ENCODE data around the gene ZSWIM6.
A peak's percentile ranks its signal among the peaks of the same experiment; 100 is the strongest.

ZSWIM6 gene

DNA sequence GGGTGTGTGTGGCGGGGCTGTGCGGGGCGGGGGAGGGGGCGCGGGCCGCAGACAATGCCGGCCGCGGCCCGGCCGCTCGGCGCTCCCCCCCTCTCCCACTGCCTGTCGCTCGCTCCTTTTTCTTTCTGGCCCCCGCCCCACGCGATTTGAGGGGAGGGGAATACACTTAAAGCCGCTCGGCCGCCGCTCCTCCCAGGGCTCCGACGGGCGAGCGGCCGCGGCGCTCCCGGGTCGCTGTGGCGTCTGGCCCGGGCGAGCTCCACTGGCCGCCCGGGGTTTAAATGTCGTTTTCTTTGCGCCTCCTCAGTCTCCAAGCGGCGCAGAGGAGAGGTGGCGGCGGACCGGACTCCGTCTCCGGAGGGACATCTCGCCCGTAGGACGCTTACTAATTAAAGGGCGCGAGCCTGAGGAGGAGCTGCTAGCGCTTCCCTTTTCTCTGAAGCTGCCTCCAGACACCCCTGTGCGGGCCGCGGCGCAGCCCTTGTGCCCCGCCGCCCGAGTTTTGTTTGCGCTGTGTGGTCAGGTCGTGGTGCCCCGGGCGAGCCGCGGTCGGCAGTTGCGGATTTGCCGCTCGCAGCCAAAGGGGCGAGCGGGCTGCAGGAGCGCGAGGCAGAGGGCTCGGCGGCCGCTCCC lies 1.4 kb downstream of the ZSWIM6 start:
- DNase-seq = peak; percentile 84

GRCh38 chr5:61333954-61334867 lies 2.2 kb downstream of the ZSWIM6 start:
- DNase-seq = no peak

DNA sequence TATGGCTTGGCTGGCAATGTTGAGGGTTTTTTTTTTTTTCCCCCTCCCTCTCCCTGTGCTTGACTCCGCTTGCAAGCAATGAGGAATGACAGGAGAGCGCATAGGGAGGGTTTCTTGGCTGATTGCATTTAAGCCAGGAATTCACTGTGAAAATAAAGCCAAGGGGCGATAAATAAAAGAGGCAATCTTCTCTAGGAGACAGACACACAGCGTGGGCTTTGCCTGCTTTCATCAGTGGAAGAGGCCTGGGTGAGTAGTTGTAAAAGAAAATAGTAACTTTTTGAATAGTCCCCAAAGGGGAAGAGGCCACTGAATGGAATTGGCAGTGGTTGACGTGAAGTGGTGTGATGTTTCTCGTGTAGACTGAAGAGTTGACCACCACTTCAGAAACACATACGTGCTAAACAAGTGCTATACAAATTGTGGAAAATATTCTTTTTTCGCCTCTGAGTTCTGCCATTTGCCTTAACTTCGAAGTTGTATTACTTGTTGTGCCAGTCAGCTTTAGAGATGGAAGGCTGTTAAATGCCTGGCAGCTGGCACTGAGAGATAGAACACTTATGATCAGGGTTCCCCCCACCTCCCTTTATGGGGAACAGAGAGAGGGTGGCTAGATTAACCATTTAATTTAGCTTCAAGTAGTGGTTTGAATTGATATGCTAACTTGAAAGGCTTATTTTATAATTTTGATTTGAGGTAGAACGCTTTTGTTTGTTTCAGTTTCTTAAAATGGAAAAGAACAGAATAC lies 3.0 kb downstream of the ZSWIM6 start:
- DNase-seq = no peak

DNA sequence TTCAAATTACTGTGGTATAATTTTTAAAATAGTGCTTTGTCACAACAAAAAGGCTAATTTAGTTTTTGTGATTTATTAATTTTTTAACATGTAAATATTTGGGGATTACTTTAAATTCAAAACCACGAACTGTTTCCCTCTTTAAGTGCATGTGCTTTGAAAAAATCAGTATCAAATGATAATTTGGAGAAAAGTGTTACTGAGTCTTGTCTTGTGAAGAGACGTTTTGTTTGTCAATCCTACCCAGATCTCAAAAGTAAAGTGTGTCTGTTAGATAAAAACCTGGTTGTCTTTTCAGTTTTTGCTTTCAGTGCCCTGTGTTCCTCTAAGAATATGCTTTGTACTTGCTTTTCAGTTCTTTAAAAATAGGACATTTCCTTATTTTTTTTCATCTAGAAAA lies 7.7 kb downstream of the ZSWIM6 start:
- peak; percentile 24 for DNase-seq

DNA sequence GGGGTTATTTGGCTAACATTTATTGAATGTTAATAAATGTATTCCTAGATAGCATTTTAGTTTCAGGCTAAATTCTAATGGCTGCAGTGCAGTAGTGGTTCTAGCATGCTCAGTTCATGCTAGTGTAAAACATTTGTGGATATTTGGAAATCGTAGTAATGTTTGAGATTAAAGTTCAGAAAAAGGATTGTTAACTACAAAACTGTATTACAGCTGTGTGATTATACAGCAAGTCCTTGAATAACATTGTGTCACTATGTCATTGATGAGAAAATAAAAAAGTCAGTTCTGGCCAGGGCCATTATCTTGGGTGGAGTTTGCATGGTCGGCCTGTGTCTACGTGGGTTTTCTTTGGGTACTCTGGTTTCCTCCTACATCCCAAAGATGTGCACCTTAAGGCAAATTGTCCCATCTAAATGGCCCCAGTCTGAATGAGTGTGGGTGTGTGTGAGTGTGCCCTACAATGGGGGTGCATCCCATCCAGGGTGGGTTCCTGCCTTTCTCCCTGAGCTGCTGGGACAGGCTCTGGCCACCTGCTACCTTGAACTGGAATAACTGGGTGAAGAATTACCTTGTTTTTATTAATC lies 8.8 kb downstream of the ZSWIM6 start:
- DNase-seq = no peak

DNA sequence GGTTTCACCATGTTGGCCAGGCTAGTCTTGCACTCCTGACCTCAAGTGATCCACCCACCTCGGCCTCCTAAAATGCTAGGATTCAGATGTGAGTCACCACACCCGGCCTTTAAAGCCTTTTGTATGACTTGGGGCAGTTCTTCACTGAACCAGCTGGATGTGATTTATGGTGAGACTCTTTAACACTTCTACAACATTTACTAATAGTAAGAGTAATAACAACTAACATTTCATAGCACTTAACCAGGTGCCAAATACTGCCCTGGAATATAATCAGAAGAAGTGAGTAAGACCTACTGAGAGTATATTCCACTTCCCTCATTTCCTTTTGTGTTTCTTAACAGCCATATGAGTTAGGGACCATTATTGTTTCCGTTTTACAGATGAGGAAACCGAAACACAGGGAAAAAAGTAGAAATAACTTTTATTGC lies 10.0 kb downstream of the ZSWIM6 start:
- DNase-seq = peak; percentile 90

DNA sequence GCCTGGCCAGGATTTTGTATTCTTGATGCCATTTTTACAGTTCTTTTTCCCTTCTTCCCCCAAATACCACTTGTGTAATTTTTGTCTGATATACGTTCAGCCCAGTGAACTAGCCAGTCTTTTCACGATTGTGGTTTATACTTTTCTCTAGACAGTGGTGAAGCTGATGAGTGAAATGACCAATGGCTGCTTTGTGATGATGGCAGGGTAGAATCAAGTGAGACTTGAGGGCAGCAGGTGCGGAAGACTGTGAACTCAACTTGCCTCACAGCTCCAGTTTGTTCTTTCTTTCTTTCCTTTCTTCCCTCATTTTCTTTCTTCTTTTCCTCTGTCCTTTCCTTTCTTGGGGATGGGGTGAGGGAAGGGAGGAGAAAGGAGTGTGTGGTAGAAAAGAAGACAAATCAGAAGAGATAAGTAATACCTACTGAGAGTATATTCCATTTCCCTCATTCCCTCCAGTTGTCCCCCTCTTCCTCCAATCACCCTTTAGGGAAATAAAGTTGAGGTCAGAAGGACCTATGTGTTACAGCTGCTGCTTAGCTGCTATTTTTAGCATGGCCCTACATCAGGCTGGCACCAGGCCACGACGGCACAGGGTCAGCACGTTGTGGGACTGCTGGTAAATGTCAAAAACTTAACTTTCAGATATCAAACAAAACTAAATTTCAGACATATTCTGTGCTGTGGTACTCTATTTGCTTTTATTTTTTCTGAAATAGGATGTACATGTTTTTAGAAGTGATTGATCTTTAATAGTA lies 12.3 kb downstream of the ZSWIM6 start:
- DNase-seq = no peak

DNA sequence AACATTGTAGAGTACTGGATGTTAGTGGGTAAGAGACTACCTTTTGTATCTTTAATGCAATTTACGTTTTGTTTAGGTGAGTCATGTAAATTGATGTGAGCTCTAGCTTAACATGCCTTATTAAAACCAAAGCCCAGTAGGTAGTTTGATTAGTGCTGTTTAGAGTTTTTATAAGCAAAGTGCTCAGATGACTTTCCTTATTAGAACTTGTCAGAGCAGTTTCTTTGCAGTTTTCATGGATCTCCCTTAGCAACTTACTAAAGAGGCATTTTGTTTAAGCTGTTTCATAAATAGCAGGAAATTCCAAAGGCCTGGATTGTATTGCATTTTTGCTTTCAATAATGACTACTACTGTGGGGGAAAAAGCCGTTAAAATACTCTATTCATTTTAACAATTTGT lies 14.5 kb downstream of the ZSWIM6 start:
- DNase-seq = no peak

DNA sequence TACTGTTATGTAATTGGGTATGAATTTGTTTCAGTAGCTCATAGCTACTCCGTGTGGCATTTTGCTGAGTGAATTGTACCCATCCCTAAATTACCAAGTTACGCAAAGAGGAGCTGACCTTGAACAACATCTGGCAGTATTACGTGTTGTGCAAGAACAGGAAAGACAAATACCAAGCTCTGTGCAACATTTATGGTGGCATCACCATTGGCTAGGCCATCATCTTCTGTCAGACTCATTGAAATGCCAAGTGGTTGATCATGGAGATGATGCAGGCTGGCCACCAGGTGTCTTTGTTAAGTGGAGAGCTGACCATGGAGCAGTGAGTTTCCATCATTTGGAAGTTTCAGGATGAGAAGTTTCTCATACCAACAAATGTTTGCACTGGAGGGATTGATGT lies 15.0 kb downstream of the ZSWIM6 start:
- DNase-seq = peak; percentile 86

DNA sequence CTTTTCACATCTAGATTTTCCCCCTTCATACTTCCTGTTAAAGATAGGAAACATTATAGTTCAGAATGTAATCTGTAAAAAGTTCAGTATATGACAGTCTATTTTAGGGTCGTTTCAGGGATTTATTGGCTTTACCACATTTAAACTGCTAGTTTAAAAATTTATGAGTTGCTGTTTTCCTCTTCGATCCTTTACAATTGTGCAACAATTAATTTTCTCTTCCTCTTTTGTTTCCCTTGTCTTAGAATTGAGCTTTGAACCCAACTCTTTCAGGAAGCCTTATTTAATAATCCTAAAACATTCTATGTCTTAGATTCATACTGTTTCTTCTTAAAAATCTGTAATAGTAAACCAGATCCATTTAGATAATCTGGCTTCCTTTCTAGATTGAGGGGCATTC lies 16.4 kb downstream of the ZSWIM6 start:
- DNase-seq = peak; percentile 49

GRCh38 chr5:61349935-61350334 lies 17.9 kb downstream of the ZSWIM6 start:
- no peak for DNase-seq

DNA sequence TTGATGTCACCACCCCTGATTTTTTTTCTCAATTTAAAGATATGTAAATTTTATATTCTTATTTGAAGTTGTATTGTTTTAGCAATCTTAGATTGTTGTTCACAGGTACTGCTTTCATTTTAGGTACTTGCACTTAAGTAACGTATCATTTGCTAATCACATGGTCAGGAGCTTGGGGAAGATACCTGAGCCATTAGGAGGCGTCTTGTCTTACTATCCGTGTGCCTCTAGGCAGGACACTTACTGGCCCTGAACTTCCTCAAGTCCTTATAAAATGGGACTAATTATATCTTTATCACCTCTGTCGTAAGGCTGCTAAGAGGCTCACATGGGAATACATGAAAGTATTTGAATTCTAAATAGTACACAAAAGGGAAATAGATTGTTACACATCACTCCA lies 18.5 kb downstream of the ZSWIM6 start:
- no peak for DNase-seq

- no peak for DNase-seq
Measured at GRCh38 chr5:61351733-61352132, 19.7 kb downstream of the ZSWIM6 start.

DNA sequence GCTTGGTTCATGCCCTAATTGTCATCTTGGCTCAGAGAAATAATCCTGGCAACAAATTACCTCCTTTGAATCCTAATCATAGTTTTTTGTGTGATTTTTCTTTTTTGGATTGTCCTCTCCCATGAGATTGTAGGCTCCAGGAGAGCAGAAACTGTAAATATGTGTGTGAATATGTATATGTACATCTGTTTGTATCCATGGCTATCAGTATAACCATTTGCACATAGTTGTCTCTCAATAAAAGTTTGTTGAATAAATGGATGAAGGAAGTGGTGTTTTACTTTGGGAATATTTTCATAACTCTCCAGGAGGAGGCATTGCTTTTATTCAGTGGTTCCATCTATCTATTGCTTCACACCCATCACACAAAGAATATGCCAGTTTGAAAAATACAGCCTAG lies 20.1 kb downstream of the ZSWIM6 start:
- DNase-seq = no peak

DNA sequence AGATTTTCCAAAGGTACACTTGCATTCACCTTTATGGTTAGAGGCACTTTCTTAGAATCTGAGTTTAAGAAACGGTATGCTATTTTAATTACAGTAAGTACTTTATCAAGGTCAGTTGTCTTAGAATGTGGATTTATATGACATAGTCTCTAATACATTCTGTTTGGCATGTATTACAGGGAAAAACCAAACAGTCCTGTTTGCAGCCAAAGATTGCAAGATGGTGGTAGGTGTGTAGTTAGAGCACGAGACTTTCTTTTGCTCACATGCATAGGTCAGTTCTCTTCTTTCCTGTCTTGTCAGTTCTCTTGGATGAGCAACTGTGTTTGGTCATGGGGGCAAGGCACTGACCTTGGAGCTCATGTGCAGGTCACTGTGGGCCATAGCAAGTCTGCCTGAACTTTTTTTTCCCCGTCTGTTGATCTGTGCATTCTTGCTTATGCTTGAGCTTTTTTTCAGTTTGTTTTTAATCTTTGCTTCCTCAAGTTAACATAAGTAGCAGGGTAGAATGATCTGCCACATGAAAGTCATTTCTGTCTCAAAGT lies 20.6 kb downstream of the ZSWIM6 start:
- no peak for DNase-seq

DNA sequence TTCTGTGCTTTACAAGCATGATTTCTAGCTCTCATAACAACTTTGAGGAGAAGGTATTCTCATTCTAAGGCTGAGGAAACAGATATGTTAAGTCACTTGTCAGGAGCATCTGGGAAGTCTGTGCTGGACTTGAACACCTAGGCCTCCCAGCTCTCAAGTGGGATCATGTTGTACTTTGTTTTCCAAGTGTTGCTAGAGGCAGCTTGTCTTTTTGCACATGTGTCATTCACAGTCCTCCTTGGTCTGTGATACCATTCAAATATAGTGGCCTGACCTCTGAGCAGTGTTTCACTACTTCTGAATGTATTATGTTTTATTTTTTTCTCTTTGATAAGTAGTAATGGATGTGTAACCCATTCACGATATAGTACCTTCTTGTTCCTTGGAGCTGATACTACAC lies 21.2 kb downstream of the ZSWIM6 start:
- no peak for DNase-seq

- DNase-seq = no peak
Measured at GRCh38 chr5:61354199-61354598, 22.1 kb downstream of the ZSWIM6 start.

- peak; percentile 14 for DNase-seq
Measured at GRCh38 chr5:61357745-61358144, 25.7 kb downstream of the ZSWIM6 start.

GRCh38 chr5:61362796-61363368 lies 30.8 kb downstream of the ZSWIM6 start:
- DNase-seq = no peak

DNA sequence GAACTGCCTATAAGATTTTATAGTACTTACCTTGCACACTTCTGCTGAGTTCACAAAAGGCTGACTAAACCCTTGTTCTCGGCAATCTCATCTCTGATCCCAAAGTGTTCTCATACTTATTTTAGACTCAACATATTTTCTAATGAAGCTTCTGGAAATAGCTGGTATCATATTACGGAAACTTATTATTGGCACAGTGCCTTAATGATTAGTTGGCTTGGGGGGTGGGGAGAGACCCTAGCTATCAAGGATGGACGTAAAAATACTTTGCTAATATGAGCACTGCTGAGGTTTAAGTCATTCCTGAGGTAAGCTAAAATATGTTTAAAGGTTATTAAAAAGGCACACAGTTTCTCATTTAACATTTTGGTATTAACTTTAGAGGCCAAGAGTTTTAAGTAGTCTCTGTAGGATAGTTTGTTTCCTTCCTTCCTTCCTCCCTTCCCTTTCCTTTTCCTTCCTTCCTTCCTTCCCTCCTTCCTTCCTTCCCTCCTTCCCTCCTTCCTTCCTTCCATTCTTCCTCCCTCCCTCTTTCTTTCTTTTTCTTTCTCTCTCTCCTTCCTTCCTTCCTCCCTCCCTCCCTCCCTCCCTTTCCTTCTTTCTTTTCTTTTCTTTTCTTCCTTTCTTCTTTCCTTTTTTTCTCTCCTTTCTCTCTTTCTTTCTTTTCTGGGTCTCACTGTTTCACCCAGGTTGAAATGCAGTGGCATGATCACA lies 31.5 kb downstream of the ZSWIM6 start:
- no peak for DNase-seq

Data from inflammatory macrophage treated with lipopolysaccharide for 4 hours (primary cell).